SK-N-SH treated with all-trans-retinoic acid at 6 μM for 48 hours (cell line): ENCODE results near the gene KIF21A.
A peak's percentile ranks its signal among the peaks of the same experiment; 100 is the strongest.

Experiments
- ATAC-seq: fragments of 200-7000 bp; cut with Tn5 transposase; 3 replicates; pipeline ENCODE4 v1.9.1; 2020; ENCODE audit warnings: mild to moderate bottlenecking, moderate library complexity
- ARNTL ChIP-seq: fragments of 450-650 bp; formaldehyde crosslinking; IDR thresholded peaks from 2 replicates; pipeline ENCODE4 v1.5.0; 2020; ENCODE audit warnings: low read depth, mild to moderate bottlenecking, moderate library complexity, borderline replicate concordance
- BACH2 ChIP-seq: fragments of 250-450 bp; sonication (Bioruptor Pico); IDR thresholded peaks from 2 replicates; pipeline ENCODE4 v1.9.0; 2021; ENCODE audit warnings: mild to moderate bottlenecking, borderline replicate concordance
- CREB5 ChIP-seq: fragments of 250-450 bp; sonication (Bioruptor Pico); IDR thresholded peaks from 2 replicates; pipeline ENCODE4 v1.5.1; 2020; ENCODE audit warnings: low read depth, mild to moderate bottlenecking, moderate library complexity
- CSDC2 ChIP-seq: fragments of 250-450 bp; sonication (Bioruptor Pico); IDR thresholded peaks from 2 replicates; pipeline ENCODE4 v1.5.0; 2020; ENCODE audit warnings: mild to moderate bottlenecking, moderate library complexity
- ESRRG ChIP-seq: fragments of 250-450 bp; sonication (Bioruptor Pico); IDR thresholded peaks from 2 replicates; pipeline ENCODE4 v1.6.1; 2021; ENCODE audit warnings: mild to moderate bottlenecking
- GLIS3 ChIP-seq: fragments of 250-450 bp; sonication (Bioruptor Pico); IDR thresholded peaks from 2 replicates; pipeline ENCODE4 v1.5.0; 2020; ENCODE audit warnings: mild to moderate bottlenecking, moderate library complexity
- ISL1 ChIP-seq: fragments of 250-450 bp; sonication (Bioruptor Pico); IDR thresholded peaks from 2 replicates; pipeline ENCODE4 v2.1.2; 2022; ENCODE audit warnings: mild to moderate bottlenecking, moderate library complexity
- OSR1 ChIP-seq: fragments of 250-450 bp; sonication (Bioruptor Pico); IDR thresholded peaks from 2 replicates; pipeline ENCODE4 v1.8.0; 2022; ENCODE audit warnings: moderate library complexity, mild to moderate bottlenecking, inconsistent platforms
- PPARA ChIP-seq: fragments of 250-450 bp; sonication (Bioruptor Pico); IDR thresholded peaks from 2 replicates; pipeline ENCODE4 v1.5.0; 2020; ENCODE audit warnings: mild to moderate bottlenecking, borderline replicate concordance
- RARB ChIP-seq: fragments of 250-450 bp; sonication (Bioruptor Pico); IDR thresholded peaks from 2 replicates; pipeline ENCODE4 v1.8.0; 2021; ENCODE audit warnings: mild to moderate bottlenecking, moderate library complexity
- SNAI2 ChIP-seq: fragments of 250-450 bp; sonication (Bioruptor Pico); IDR thresholded peaks from 2 replicates; pipeline ENCODE4 v1.5.0; 2020; ENCODE audit warnings: mild to moderate bottlenecking, moderate library complexity
- TCF4 ChIP-seq: fragments of 250-450 bp; sonication (Bioruptor Pico); IDR thresholded peaks from 2 replicates; pipeline ENCODE4 v1.8.0; 2021; ENCODE audit warnings: mild to moderate bottlenecking, moderate library complexity, borderline replicate concordance
- TOX ChIP-seq: fragments of 250-450 bp; sonication (Bioruptor Pico); IDR thresholded peaks from 2 replicates; pipeline ENCODE4 v1.8.0; 2021; ENCODE audit warnings: mild to moderate bottlenecking, moderate library complexity, borderline replicate concordance
- TSHZ2 ChIP-seq: fragments of 250-450 bp; sonication (Bioruptor Pico); IDR thresholded peaks from 2 replicates; pipeline ENCODE4 v1.5.0; 2020; ENCODE audit warnings: mild to moderate bottlenecking, moderate library complexity
- ZC3H10 ChIP-seq: fragments of 250-450 bp; sonication (Bioruptor Pico); IDR thresholded peaks from 2 replicates; pipeline ENCODE4 v1.5.1; 2021; ENCODE audit warnings: mild to moderate bottlenecking, moderate library complexity
- ZFP3 ChIP-seq: fragments of 250-450 bp; sonication (Bioruptor Pico); IDR thresholded peaks from 2 replicates; pipeline ENCODE4 v1.5.0; 2020; ENCODE audit warnings: mild to moderate bottlenecking, moderate library complexity
- ZFP30 ChIP-seq: fragments of 450-650 bp; formaldehyde crosslinking; IDR thresholded peaks from 2 replicates; pipeline ENCODE4 v1.5.0; 2022; ENCODE audit warnings: mild to moderate bottlenecking, moderate library complexity
- ZNF565 ChIP-seq: fragments of 450-650 bp; formaldehyde crosslinking; conservative IDR thresholded peaks from 2 replicates; pipeline ENCODE4 v1.5.0; 2020; ENCODE audit warnings: low read depth, mild to moderate bottlenecking, moderate library complexity
- ZNF70 ChIP-seq: fragments of 450-650 bp; formaldehyde crosslinking; IDR thresholded peaks from 2 replicates; pipeline ENCODE4 v1.5.0; 2020; ENCODE audit warnings: mild to moderate bottlenecking, moderate library complexity
- TF ChIP-seq, protein P1 (sequence below): fragments of 250-450 bp; sonication (Bioruptor Pico); IDR thresholded peaks from 2 replicates; pipeline ENCODE4 v1.5.1; 2021; ENCODE audit warnings: mild to moderate bottlenecking, moderate library complexity
- TF ChIP-seq, protein P2 (sequence below): fragments of 250-450 bp; sonication (Bioruptor Pico); IDR thresholded peaks from 2 replicates; pipeline ENCODE4 v1.8.0; 2021; ENCODE audit warnings: low read depth, mild to moderate bottlenecking, moderate library complexity, borderline replicate concordance
- TF ChIP-seq, protein P3 (sequence below): fragments of 250-450 bp; sonication (Bioruptor Pico); IDR thresholded peaks from 2 replicates; pipeline ENCODE4 v1.8.0; 2020; ENCODE audit warnings: mild to moderate bottlenecking, moderate library complexity, borderline replicate concordance

The KIF21A gene

GRCh38 chr12:39448038-39448437 lies 5.1 kb upstream of the KIF21A start:
- TF ChIP-seq ISL1 (CRISPR knock-in tag) (no peak), CSDC2 (CRISPR knock-in tag) (no peak), SNAI2 (CRISPR knock-in tag) (no peak), ARNTL (CRISPR knock-in tag) (no peak), RARB (no peak), OSR1 (CRISPR knock-in tag) (no peak), TCF4 (no peak), ZFP30 (CRISPR knock-in tag) (no peak), ZNF70 (CRISPR knock-in tag) (no peak), CREB5 (CRISPR knock-in tag) (no peak), BACH2 (no peak), TSHZ2 (CRISPR knock-in tag) (no peak)
- no peak for ATAC-seq

- 0 out of 2 replicates have a peak, but pooled peaks have one; percentile 50 for TF ChIP-seq ZNF70 (CRISPR knock-in tag)
- no peak for TF ChIP-seq GLIS3 (CRISPR knock-in tag)
- TF ChIP-seq ZFP30 (CRISPR knock-in tag), result no peak
- TF ChIP-seq PPARA (CRISPR knock-in tag), result no peak
- TF ChIP-seq TOX (CRISPR knock-in tag), result no peak
- TF ChIP-seq, protein P1, sequence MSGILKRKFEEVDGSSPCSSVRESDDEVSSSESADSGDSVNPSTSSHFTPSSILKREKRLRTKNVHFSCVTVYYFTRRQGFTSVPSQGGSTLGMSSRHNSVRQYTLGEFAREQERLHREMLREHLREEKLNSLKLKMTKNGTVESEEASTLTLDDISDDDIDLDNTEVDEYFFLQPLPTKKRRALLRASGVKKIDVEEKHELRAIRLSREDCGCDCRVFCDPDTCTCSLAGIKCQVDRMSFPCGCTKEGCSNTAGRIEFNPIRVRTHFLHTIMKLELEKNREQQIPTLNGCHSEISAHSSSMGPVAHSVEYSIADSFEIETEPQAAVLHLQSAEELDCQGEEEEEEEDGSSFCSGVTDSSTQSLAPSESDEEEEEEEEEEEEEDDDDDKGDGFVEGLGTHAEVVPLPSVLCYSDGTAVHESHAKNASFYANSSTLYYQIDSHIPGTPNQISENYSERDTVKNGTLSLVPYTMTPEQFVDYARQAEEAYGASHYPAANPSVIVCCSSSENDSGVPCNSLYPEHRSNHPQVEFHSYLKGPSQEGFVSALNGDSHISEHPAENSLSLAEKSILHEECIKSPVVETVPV (CRISPR knock-in tag), result no peak
- ATAC-seq, result no peak
Observed at GRCh38 chr12:39443929-39444209, 949 bp upstream of the KIF21A start.

GRCh38 chr12:39442831-39443080 lies 164 bp downstream of the KIF21A start:
- TF ChIP-seq ZFP30 (CRISPR knock-in tag) (no peak), ZC3H10 (CRISPR knock-in tag) (no peak), CSDC2 (CRISPR knock-in tag) (no peak), ZFP3 (CRISPR knock-in tag) (no peak), BACH2 (no peak), PPARA (CRISPR knock-in tag) (no peak), ZNF70 (CRISPR knock-in tag) (no peak), TOX (CRISPR knock-in tag) (no peak), CREB5 (CRISPR knock-in tag) (no peak), ZNF565 (CRISPR knock-in tag) (no peak), ARNTL (CRISPR knock-in tag) (no peak), ESRRG (CRISPR knock-in tag) (no peak)
- TF ChIP-seq, protein P1 (CRISPR knock-in tag), result no peak
- TF ChIP-seq, protein P2, sequence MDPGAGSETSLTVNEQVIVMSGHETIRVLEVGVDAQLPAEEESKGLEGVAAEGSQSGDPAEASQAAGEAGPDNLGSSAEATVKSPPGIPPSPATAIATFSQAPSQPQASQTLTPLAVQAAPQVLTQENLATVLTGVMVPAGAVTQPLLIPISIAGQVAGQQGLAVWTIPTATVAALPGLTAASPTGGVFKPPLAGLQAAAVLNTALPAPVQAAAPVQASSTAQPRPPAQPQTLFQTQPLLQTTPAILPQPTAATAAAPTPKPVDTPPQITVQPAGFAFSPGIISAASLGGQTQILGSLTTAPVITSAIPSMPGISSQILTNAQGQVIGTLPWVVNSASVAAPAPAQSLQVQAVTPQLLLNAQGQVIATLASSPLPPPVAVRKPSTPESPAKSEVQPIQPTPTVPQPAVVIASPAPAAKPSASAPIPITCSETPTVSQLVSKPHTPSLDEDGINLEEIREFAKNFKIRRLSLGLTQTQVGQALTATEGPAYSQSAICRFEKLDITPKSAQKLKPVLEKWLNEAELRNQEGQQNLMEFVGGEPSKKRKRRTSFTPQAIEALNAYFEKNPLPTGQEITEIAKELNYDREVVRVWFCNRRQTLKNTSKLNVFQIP (CRISPR knock-in tag), result no peak
- TF ChIP-seq, protein P3, sequence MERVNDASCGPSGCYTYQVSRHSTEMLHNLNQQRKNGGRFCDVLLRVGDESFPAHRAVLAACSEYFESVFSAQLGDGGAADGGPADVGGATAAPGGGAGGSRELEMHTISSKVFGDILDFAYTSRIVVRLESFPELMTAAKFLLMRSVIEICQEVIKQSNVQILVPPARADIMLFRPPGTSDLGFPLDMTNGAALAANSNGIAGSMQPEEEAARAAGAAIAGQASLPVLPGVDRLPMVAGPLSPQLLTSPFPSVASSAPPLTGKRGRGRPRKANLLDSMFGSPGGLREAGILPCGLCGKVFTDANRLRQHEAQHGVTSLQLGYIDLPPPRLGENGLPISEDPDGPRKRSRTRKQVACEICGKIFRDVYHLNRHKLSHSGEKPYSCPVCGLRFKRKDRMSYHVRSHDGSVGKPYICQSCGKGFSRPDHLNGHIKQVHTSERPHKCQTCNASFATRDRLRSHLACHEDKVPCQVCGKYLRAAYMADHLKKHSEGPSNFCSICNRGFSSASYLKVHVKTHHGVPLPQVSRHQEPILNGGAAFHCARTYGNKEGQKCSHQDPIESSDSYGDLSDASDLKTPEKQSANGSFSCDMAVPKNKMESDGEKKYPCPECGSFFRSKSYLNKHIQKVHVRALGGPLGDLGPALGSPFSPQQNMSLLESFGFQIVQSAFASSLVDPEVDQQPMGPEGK (CRISPR knock-in tag), result no peak
- peak; percentile 45; the same call in 2 of the 3 replicates for ATAC-seq
